IPS DF 19.7 (cell line): ENCODE results near the gene CDC123.

Experiments
- DNase-seq: peaks from one replicate; pipeline ENCODE4 v3.0.0-alpha.2; 2013; ENCODE audit warnings: low read depth, low spot score

The CDC123 gene

GRCh38 chr10:12299222-12299965 is 103.4 kb downstream of the CDC123 start:
- DNase-seq: no peak
